ENCODE data around the gene TAOK2. TPM values are rescaled to one million over a fixed set of nuclear protein-coding genes. Genes with fewer than 3 reads are reported as not detected.
A peak's percentile ranks its signal among the peaks of the same experiment; 100 is the strongest.

Gene TAOK2
- polyA plus RNA-seq, 12 donors: 24.9 to 47.2 (median 31.2) TPM; not detected in 1

GRCh38 chr16:29961479-29962343 lies 12.0 kb upstream of the TAOK2 start, which contains the start of gene TMEM219:
Gene TMEM219, plus strand, starts transcription at chr16:29962079. Its CDS starts 1,065 bp downstream, at chr16:29963144.
- DNase-seq: peak; percentile 90

GRCh38 chr16:29962344-29962994 lies 11.2 kb upstream of the TAOK2 start:
- DNase-seq: peak; percentile 61

GRCh38 chr16:29963021-29963743 lies 10.5 kb upstream of the TAOK2 start:
- DNase-seq: no peak

- no peak for DNase-seq
Observed at GRCh38 chr16:29968205-29968604, 5.5 kb upstream of the TAOK2 start.

- no peak for DNase-seq
Observed at GRCh38 chr16:29971304-29971703, 2.4 kb upstream of the TAOK2 start.

- no peak for DNase-seq
Observed at GRCh38 chr16:29972500-29972899, 1.2 kb upstream of the TAOK2 start.

- no peak for DNase-seq
Observed at GRCh38 chr16:29972992-29973383, 680 bp upstream of the TAOK2 start.

- DNase-seq: peak; percentile 18
Observed at GRCh38 chr16:29974291-29975133, 844 bp downstream of the TAOK2 start.

- no peak for DNase-seq
Observed at GRCh38 chr16:29975134-29975538, 1.5 kb downstream of the TAOK2 start.

GRCh38 chr16:29975811-29976511 lies 2.3 kb downstream of the TAOK2 start:
- no peak for DNase-seq

GRCh38 chr16:29977063-29977825 lies 3.6 kb downstream of the TAOK2 start:
- no peak for DNase-seq

- no peak for DNase-seq
Observed at GRCh38 chr16:29978081-29978480, 4.4 kb downstream of the TAOK2 start.

- no peak for DNase-seq
Observed at GRCh38 chr16:29978564-29979270, 5.0 kb downstream of the TAOK2 start.

GRCh38 chr16:29982560-29983419 lies 9.1 kb downstream of the TAOK2 start:
- no peak for DNase-seq

GRCh38 chr16:29983420-29984136 lies 9.9 kb downstream of the TAOK2 start:
- DNase-seq: no peak

GRCh38 chr16:29984137-29984763 lies 10.6 kb downstream of the TAOK2 start:
- no peak for DNase-seq

- no peak for DNase-seq
Observed at GRCh38 chr16:29984764-29985147, 11.1 kb downstream of the TAOK2 start.
